Pancreas (tissue), 10 donors: Measurements from ENCODE around the gene PHACTR3. TPM values are rescaled to one million over a fixed set of nuclear protein-coding genes. Genes with fewer than 3 reads are reported as not detected.

Experiments
- ATAC-seq, 4 donors: fragments of 200-7000 bp; cut with Tn5 transposase; one replicate each; pipeline versions ENCODE4 v1.8.0 to v1.9.1; 2020; ENCODE audit warnings: mild to moderate bottlenecking in 4 of 4, moderate library complexity in 4 of 4
- DNase-seq, 6 donors: peaks; one replicate each; pipeline ENCODE4 v3.0.0-alpha.2; 2020
- FAIRE-seq: peaks from 2 replicates; lab custom pipeline; 2012; peaks lifted over from hg19 to GRCh38; lab: Jason Lieb, UNC
- H3K27ac ChIP-seq, 4 donors: fragments of 200-600 bp; sonication (generic); 1 replicate in 3 of 4; 2 replicates in 1 of 4; pipeline versions ENCODE4 v1.5.0 to v1.8.0; 2020
- H3K27me3 ChIP-seq, 4 donors: fragments of 200-600 bp; one replicate each; pipeline ENCODE4 v1.8.0; 2021
- H3K36me3 ChIP-seq, 3 donors: fragments of 200-600 bp; sonication (generic) in 1 of 3; one replicate each; pipeline versions ENCODE4 v1.5.0 to v1.8.0; 2020 to 2021
- H3K4me1 ChIP-seq, 3 donors: fragments of 200-600 bp; one replicate each; pipeline ENCODE4 v1.8.0; 2021
- H3K4me3 ChIP-seq, 4 donors: fragments of 200-600 bp; sonication (generic) in 2 of 4; one replicate each; pipeline versions ENCODE4 v1.5.0 to v1.8.0; 2020 to 2021
- H3K9me3 ChIP-seq, 4 donors: fragments of 200-600 bp; one replicate each; pipeline ENCODE4 v1.8.0; 2021
- CTCF ChIP-seq, 4 donors: fragments of 200-600 bp; sonication (generic) in 3 of 4; IDR thresholded peaks; one replicate each; pipeline versions ENCODE4 v1.5.0 to v1.8.0; 2021; ENCODE audit warnings: antibody characterized with exemption in 4 of 4
- WGBS, 2 donors: extraction: QIAGEN DNeasy Blood & Tissue Kit; methylation state at CpG; one replicate each; pipeline ENCODE4 v1.1.7; 2013; 5-methylcytosine and 5-hydroxymethylcytosine counted together
- intact Hi-C, 3 donors: fragments of 100-400 bp; cut with DNase I; formaldehyde crosslinking; loops; one replicate each; pipeline versions ENCODE4 v1.11.1 to v1.14.2; 2022
- polyA plus RNA-seq, 2 donors: library from polyadenylated mRNA; stranded (reverse); fragments of 200-250 nt; gene quantifications; one replicate each; pipeline ENCODE4 v1.2.3, GENCODE V29; 2013
- total RNA-seq, 6 donors: library from RNA; stranded (reverse); fragmentation: NEBNext Ultra II Directional in 4 of 6; extraction: Animal tissue kit (Norgen Biotek cat#: 25700) in 4 of 6; gene quantifications; one replicate each; pipeline versions ENCODE4 v1.2.1 to v1.2.4, GENCODE V29; 2021 to 2023
- donor health status: healthy with polysubstance abuse.
- donor health status: DM: no; HTN: no; CAD: no; lungs with moderate emphysema.
- donor health status: DM: no; HTN: no; CAD: no.
- donor health status: control.
- donor health status: control.
- donor health status: Bipolar disorder and iron deficiency.
- donor health status: DM: yes; HTN: yes; CAD: no.
- donor health status: DM: no; HTN: no; CAD: no.
- donor health status: DM: no; HTN: no; CAD: no.
- donor health status: DM: yes; HTN: yes; CAD: no.

PHACTR3 gene
- total and polyA plus RNA-seq, 8 donors: 0.14 to 1.5 (median 0.35) TPM; not detected in 3

- intact Hi-C loops: no loop called here
- Histone ChIP-seq H3K27me3 (no peaks in the 10 kb centered on the region), H3K4me3 (no peak overlapping the region), H3K36me3 (no peaks in the 10 kb centered on the region), H3K4me1 (no peaks in the 10 kb centered on the region), H3K9me3 (no peaks in the 10 kb centered on the region), H3K27ac (no peak overlapping the region)
- 44 to 58% methylated on average over 7 of the region's 7 CpGs for WGBS, 2 donors
- no peak for TF ChIP-seq CTCF (IDR thresholded peaks at IDR 0.05)
- DNase-seq (no peak), FAIRE-seq (no peak), ATAC-seq (no peak)
Measured at GRCh38 chr20:59645761-59646171, 41.4 kb downstream of the PHACTR3 start.

GRCh38 chr20:59646487-59646886 is 42.1 kb downstream of the PHACTR3 start:
- H3K27ac ChIP-seq: no peak overlapping the region
- ATAC-seq (no peak), DNase-seq (no peak), FAIRE-seq (no peak)
- intact Hi-C loops: no loop called here
- no peaks in the 10 kb centered on the region for H3K9me3 ChIP-seq
- TF ChIP-seq CTCF (IDR thresholded peaks at IDR 0.05): no peak
- WGBS, 2 donors: 58 to 78% methylated on average over 3 of the region's 3 CpGs
- no peaks in the 10 kb centered on the region for H3K36me3 ChIP-seq
- no peaks in the 10 kb centered on the region for H3K27me3 ChIP-seq
- no peaks in the 10 kb centered on the region for H3K4me1 ChIP-seq
- no peak overlapping the region for H3K4me3 ChIP-seq

GRCh38 chr20:59647271-59647670 is 42.9 kb downstream of the PHACTR3 start:
- Histone ChIP-seq H3K4me3 (no peak overlapping the region), H3K4me1 (no peaks in the 10 kb centered on the region), H3K27me3 (no peaks in the 10 kb centered on the region), H3K36me3 (no peaks in the 10 kb centered on the region), H3K9me3 (no peaks in the 10 kb centered on the region), H3K27ac (no peak overlapping the region)
- DNase-seq: no peak
- ATAC-seq: no peak
- no peak for TF ChIP-seq CTCF (IDR thresholded peaks at IDR 0.05)
- FAIRE-seq: no peak
- intact Hi-C loops: no loop called here

GRCh38 chr20:59648466-59649070 is 44.2 kb downstream of the PHACTR3 start:
- H3K4me3 ChIP-seq: no peak overlapping the region
- WGBS, 2 donors: 34 to 51% methylated on average over 7 of the region's 7 CpGs
- TF ChIP-seq CTCF (IDR thresholded peaks at IDR 0.05): no peak
- no peaks in the 10 kb centered on the region for H3K4me1 ChIP-seq
- no peaks in the 10 kb centered on the region for H3K9me3 ChIP-seq
- no peaks in the 10 kb centered on the region for H3K36me3 ChIP-seq
- FAIRE-seq (no peak), DNase-seq (no peak), ATAC-seq (no peak)
- no peak overlapping the region for H3K27ac ChIP-seq
- no peaks in the 10 kb centered on the region for H3K27me3 ChIP-seq
- intact Hi-C loops: no loop called here

- no peaks in the 10 kb centered on the region for H3K9me3 ChIP-seq
- no peaks in the 10 kb centered on the region for H3K4me1 ChIP-seq
- H3K36me3 ChIP-seq: no peaks in the 10 kb centered on the region
- 46% methylated on average over 5 of the region's 5 CpGs for WGBS, 2 donors
- no peak overlapping the region for H3K4me3 ChIP-seq
- ATAC-seq: no peak
- no peaks in the 10 kb centered on the region for H3K27me3 ChIP-seq
- intact Hi-C loops: no loop called here
- DNase-seq: no peak
- no peak for FAIRE-seq
- H3K27ac ChIP-seq: no peak overlapping the region
- no peak for TF ChIP-seq CTCF (IDR thresholded peaks at IDR 0.05)
Measured at GRCh38 chr20:59650418-59650817, 46.1 kb downstream of the PHACTR3 start.
